Activated CD4-positive, CD25-positive, alpha-beta regulatory T cell (primary cell): ENCODE data around the gene MGAT2.

Source experiments
- DNase-seq, 4 experiments: peaks; one replicate each; lab custom pipeline; 2025; lab: John Stamatoyannopoulos, UW

The MGAT2 gene

DNA sequence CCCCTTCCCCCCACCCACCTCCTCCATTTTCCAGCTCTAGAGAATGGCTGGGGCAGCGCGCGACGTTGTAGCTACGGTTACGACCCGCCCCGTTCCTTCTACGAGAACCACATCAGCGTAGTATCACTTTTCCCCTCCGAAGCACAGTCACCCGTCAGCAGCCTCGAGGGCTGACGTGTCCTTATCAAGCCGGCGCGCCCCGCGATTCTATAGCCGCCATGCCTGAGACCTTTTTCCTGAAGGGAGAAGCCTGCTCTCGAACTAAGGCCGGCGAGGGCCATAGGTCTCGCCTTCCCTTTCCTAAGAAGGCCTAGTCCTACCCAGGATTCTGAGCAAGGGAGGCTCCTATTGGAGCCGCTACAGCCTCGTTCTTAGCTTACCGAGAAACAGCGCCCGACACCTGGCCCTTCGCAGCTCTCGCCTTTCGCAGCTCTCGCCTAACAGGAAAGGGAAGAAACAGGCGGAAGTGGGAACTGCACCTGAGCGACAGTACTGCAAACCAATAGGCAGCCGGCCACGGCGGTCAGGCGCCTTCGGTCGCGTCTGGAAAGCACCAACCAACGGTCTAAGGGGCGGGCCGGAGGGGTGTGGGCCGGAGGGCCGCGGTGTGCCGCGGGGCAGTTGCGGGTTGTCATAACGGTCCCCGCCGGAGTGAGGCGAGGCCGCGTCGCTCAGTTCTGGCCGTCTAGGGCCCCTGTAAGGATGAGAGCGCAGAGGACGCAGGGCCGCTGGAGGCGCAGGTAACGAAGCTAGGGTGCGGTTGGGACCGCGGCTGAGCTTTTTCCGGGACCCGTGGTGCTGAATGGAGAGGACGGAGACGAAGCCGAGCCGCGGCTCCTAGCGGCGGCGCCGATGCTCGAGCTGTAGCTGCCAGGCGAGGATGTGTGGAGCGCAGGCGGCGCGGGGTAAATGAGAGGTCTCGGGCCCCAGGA is at the start of gene MGAT2, which contains the start of gene RPL36AL:
MGAT2 (plus strand) TSS at position 618 of the 932 bp plus-strand sequence. CDS start 470 bp downstream, outside the sequence.
RPL36AL (minus strand) TSS at position 445 of the 932 bp plus-strand sequence. CDS start 1,522 bp downstream, outside the sequence.
- peak; percentile 82 to 86 (median 85) for DNase-seq

DNA sequence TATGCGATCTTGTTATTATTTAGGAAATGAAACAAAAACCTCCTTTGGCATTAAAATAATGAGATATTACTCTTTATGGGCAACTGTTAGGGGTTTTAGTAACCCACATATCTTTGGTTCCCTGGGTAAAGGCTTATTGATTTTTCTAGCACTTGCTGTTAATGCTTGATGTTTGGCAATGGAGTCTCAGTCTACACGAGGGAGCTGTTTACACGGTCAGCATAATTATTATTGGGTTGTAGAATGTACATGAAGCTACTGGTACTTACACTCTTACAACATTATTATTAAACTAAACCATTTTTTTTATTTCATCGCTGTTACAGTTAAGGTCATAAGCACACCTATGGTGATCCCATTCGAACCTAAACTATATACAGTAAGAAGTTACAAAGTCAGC is 46.6 kb upstream of the MGAT2 start:
- DNase-seq, result no peak

DNA sequence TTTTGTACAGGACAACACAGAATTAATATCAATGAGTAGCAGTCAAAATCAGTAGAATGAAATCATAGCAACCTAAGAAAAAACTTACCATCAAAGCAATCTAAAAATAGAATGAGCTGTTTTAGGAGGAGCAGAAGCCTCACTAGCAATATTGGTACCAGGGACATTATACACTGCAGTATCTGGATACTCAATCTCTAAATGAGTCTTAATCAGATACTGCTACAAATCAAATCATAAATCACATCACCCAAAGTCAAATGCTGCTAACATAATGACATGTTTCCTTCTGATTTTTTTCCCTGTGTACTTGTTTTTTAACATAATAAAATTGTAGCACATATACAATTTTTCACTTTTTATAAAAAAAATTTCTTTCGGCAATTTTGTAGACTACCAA is 42.5 kb upstream of the MGAT2 start:
- DNase-seq, result no peak

DNA sequence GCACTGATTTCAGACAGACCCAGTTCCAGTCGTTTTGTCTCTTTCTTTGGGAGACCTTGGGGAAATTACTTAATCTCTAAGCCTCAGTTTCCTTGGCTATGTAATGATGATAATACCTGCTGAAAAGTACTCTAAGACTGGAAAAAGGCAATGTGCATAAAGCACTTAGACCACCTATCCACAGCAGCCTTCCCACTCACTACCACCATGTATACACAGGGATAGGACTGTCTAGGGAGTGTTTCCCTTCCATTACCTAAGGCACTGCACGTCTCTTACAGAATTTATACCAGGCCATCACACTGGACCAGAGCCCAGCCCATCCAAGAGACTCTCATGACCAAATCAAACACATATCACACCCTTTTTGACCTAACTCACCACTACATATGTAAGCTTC is 40.8 kb upstream of the MGAT2 start:
- DNase-seq, result no peak

DNA sequence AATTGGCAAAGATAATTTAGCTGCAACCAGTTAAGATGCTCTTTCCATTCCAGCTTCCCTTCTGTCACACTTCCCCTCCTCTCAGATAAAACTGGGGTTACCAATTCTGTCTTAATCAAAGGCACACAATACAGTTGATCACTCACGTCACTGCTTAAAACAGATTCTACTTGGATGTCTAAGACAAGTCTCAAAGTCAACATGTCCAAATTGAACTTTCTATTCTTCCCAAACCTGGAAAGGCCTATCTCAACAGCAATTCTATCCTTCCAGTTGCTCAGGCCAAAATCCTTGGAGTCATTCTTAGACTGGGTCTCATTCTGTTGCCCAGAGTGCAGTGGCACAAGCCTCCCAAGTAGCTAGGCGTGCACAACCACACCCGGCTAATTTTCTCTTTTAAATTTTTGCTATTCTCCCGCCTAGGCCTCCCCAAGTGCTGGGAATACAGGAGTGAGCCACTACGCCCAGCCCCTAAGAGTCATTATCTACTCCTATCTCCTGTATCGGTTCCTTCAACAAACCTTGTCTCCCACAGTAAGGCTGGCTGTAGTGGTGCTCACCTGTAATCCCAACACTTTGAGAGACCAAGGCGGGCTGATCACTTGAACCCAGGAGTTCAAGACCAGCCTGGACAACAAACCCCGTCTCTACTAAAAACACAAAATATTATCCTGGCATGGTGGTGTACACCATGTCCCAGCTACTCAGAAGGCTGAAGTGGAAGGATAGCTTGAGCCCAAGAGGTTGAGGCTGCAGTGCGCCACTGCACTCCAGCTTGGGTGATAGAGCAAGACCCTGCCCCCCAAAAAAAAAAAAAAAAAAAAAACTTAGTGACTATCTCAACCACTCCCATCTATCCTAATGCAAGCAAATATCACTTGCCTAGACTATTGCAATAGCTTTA is 39.1 kb upstream of the MGAT2 start:
- DNase-seq, result no peak

DNA sequence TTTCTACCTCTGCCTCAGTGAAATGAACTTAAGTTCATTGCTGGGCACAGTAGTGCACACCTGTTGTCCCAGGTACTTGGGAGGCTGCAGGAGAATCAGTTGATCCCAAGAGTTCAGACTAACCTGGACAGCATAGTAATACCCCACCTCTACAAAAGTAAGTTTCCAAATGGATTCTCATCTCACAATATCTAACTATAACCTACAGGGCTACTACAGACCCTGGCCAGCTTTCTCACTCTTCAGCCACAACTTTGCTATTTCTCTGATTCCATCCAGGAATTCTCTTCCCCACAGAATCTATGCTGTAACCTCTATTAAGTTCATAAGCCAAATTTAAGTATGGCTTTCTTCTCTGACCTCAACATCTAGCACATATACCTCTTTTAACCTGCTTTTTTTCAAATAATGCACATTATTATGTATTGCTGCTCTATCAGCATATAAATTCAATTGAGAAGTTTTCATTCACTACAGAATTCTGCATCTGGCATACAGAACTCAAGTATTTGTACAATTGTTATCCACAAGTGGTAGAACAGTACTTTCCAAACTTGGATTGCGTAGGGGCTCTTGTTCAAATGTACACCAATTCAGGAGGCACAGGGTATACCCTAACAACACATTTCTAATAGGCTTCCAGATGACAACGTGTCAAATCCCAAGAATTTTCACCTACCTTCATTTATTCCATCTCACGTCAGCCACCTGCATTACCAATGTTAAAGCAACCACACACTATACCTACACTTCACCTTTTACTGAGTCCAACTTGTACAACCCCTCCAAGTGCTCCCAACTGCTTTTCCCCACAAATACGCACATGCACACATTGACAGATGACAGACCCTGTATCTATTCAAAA is 38.3 kb upstream of the MGAT2 start:
- no peak for DNase-seq

DNA sequence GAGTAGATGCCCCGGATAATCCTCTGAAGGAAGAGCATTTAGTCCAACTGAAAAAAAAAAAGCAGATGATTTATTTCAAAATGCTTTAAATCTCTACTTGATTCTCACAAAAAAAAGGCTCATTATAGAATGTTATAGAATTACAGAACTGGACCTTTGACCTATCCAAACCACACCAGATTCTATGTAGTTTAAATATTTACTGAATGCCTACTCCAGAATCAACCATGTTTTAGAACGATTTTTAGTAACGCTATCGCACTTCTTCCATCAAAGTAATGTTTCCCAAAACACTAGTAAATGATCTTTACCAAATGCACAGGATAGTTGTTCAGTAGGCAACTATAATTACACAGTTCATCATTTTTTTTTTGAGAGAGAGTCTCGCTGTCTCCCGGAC is 37.0 kb upstream of the MGAT2 start:
- no peak for DNase-seq

DNA sequence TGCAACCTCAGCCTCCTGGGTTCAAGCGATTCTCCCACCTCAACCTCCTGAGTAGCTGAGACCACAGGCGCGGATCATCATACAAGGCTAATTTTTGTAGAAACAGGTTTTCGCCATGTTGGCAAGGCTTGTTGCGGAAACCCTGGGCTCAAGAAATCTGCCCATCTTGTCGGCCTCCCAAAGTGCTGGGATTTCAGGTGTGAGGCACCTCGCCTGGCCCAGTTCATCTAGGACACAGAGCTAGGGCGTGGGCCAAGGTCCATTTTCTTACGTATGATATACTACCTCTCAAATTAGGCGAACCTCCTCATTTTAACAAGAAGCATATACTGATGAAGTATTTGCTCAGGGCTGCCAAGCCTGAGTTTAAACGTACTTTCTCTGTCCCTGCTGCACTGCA is 36.5 kb upstream of the MGAT2 start:
- DNase-seq, result no peak

DNA sequence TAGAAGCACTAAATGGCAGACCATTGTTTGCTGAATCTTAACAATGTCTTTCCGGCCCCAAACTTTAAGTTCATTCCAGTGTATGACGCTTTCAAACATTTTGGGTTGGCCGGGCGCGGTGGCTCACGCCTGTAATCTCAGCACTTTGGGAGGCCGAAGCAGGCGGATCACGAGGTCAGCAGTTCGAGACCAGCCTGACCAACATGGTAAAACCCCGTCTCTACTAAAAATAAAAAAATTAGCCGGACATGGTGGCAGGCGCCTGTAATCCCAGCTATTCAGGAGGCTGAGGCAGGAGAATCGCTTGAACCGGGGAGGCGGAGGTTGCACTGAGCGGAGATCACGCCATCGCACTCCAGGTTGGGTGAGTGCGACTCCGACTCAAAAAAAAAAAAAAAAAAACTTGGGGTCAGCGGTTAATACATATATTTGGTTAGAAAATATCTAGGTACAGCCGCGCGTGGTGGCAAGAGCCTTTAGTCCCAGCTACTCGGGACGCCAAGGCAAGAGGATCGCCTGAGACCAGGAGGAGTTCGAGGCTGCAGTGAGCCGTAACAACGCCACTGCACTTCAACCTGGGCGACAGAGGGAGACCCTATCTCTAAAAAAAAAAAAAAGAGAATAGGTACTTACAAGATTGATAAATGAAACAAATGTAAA is 35.5 kb upstream of the MGAT2 start:
- DNase-seq, result peak in 1 of 4 experiments; percentile 10

DNA sequence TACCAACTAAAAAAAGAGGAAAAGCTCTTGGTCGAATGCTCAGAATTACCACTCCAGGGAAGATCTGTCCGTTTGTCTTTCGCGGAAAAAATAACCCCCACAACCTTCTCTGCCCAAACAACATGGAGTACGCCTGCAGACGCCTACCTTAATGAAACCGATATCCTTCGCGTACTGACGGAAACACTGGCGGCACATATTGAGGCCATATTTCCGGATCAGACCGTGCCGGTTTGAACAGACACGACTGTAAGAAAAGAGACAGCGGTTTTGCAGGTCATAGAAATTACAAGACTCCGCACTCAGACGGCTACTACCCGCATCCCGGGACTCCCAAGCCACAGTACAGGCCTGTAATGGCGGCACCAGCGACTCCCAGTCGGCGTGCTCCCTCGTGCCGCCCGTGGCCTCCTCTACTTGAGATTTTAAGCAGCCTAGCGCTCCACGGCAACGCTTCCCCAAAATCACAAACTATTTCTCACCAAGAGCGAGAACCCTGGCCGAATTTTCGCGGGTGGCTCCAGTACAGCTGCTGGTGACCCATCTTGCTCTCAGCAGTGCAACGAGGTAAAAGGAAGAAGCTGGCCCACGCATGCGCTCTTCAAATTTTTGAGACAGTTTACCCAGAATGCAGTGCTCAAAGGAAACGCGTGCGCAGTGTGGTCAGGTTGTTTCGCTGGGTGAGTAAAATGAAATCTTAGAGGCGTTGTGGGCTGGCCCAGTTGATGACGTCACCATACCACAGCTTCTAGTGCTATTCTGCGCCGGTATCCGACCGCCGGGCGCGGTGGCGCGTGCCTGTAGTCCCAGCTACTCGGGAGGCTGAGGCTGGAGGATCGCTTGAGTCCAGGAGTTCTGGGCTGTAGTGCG is 34.6 kb upstream of the MGAT2 start, which contains the start of gene RPS29:
RPS29 (minus strand) TSS at position 578 of the 870 bp plus-strand sequence; CDS start at position 544, 34 bp downstream.
- peak; percentile 93 to 98 (median 94) for DNase-seq

DNA sequence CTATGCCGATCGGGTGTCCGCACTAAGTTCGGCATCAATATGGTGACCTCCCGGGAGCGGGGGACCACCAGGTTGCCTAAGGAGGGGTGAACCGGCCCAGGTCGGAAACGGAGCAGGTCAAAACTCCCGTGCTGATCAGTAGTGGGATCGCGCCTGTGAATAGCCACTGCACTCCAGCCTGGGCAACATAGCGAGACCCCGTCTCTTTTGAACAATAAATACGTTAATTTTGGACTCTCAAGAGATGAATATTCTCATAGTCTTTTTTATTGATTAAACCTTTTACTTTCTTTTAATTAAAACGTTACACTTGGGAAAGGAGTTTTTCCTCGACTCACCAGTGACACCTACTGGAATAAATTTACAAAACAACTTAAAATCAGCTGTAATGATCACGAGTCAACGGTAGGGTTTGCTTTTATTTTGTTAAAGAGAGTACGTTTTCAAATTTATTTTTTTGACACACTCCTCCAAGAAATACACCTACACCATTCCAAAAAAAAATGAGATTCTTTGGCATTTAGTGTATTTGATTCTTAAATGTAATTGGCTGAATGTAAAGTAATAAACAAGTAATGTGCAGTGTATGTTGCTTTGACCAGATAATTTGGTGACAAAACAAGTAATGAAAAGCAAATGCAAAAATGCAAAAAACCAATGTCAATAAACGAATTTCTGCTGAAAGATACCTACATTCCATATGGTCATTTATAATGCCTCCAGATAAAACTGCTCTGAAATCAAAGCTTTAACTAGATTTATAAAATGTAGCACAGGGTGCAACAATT is 33.7 kb upstream of the MGAT2 start:
- peak in 2 of 4 experiments; percentile 36 to 41 for DNase-seq

DNA sequence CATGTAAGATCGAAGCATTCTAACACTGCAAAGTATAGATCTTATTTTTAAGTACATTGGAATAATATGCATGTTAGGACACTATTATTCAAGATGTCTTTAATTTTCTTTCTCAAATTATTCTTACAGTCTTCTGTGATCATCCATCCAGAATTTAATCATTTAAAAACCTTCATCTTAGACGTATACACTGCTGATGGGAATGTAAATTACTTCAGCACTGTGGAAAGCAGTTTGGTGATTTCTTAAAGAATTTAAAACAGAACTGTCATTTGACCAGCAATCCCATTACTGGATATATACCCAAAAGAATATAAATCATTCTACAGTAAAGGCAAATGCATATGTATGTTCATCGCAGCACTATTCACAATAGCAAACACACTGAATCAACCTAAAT is 31.2 kb upstream of the MGAT2 start:
- no peak for DNase-seq

DNA sequence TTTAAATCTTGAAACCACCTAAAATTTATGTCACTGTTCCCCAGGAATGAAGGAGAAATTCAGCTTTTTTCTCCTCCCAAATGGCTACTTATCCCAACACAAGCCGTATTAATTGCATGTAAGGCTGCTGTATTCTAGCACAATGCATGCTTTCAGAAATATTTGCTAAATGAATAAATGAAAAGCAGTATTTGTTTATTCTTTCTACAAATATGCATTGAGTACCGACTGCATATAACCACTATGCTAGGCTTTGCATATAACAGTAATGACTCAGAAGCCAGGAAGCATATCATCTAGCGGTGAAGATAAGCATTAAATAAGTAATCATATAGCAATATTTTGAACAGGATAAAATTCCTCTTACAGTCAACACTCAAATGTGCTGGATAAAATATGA is 27.6 kb upstream of the MGAT2 start:
- no peak for DNase-seq

DNA sequence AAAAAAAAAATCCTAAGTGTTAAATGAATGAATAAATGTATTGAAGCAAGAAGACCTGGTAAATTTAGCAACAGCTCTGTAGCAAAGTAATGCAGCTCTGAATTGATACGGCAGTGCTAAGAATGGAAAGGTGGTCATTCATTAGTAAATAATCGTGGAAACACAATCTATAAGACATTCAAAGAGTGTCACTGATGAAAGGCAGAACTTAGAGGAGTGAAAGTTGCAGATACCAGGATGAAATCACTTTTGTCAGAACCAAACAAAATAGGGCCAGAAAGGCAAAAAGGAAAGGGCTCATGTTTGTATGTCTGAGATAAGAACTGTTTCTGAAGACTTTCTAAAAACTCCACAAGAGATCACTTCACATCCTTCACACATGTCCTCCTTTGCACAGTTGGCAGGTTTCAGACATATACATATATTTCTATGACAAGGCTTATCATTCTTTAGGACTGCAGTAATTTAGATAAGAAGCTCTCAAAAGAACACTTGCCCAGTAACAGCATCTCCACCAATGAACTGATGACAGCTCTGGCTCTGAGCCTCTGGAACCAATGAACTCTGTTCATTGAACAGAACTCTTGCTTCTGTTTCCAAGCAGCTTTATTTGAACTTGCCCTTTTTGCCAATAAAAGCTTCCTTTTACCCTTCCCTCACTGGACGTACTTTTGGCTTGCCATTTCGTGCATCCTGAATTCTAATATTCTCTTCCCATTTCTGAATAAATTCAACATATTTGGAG is 26.1 kb upstream of the MGAT2 start:
- DNase-seq, result no peak

DNA sequence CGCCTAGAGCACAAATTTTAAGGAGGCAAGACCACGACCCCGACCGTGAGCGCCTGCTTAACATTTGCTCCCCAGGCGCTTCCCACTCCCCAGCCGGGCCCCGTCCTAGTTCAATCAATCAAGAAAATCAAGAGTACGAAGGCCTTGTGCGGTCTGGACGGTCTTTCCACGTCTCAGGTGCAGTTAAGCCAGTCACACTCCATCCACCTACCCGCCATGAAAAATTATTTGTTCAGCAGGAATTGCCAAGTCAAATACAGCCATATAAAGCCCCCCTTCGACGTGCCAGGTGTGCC is 22.5 kb upstream of the MGAT2 start:
- no peak for DNase-seq

DNA sequence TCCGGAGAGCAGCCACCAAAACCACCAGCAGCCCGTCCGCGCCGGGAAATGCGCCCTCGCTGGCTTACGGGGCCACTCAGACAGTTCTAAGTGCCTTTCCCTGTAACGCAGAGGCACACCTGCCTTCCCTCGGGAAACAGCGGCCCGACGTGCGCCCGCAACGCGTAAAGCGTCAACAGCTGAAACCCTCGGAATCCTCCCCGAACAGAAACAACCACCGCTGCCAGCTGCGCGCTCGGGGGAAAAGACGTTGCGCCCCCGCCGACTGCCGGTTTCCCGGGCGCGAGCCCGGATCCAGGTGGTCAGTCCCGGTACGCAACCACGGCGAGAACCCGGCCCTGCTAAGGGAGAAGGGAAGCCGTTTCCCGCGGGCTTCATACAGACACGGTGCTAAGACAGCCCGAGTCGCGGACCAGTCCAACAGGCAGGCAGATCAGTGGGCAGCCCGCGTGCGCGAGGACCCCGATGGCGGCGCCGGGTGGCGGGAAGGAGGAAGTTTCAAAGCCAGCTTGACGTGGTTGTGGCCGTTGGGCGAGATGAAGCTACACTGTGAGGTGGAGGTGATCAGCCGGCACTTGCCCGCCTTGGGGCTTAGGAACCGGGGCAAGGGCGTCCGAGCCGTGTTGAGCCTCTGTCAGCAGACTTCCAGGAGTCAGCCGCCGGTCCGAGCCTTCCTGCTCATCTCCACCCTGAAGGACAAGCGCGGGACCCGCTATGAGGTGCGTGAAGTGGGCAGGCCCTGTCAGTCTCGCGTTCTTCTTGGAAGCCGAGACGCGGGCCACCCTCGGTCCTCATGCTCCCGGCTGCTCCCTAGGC is 21.9 kb upstream of the MGAT2 start, which contains the start of gene LRR1:
LRR1 (plus strand) TSS at position 456 of the 816 bp plus-strand sequence; CDS start at position 537, 81 bp downstream.
- DNase-seq, result peak; percentile 71 to 81 (median 76)

DNA sequence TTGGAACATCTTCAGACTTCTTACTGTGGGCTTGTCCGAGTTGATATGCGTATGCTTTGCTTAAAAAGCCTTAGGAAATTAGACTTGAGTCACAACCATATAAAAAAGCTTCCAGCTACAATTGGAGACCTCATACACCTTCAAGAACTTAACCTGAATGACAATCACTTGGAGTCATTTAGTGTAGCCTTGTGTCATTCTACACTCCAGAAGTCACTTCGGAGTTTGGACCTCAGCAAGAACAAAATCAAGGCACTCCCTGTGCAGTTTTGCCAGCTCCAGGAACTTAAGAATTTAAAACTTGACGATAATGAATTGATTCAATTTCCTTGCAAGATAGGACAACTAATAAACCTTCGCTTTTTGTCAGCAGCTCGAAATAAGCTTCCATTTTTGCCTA is 13.0 kb upstream of the MGAT2 start:
- DNase-seq, result no peak

DNA sequence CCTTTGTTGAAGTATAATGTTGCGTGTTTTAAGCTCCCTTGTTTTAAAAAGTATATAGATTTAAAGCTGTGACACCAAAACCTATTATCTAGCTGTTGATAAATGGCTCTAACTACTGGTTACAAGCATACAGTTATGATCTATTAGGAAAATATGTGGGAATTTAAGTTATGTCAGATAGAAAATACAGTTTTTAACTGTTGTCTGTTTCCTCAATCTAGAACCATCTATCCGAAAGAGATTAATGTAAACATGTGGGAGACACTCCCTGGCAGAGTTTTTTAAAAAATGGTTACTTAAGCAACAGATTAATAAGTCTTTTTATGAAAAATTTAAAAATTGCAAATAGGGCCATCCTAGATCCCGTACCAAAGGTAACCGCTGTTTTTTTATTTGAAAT is 8.3 kb upstream of the MGAT2 start:
- no peak for DNase-seq
